GM18511 (cell line): ENCODE data around the gene HSD17B14.

ENCODE experiments used
- ATAC-seq: cut with Tn5 transposase; IDR thresholded peaks from one replicate; pipeline ENCODE4 v1.9.1; 2021; ENCODE audit warnings: mild to moderate bottlenecking, moderate library complexity; ENCODE audit not compliant: unreplicated experiment

The HSD17B14 gene

DNA sequence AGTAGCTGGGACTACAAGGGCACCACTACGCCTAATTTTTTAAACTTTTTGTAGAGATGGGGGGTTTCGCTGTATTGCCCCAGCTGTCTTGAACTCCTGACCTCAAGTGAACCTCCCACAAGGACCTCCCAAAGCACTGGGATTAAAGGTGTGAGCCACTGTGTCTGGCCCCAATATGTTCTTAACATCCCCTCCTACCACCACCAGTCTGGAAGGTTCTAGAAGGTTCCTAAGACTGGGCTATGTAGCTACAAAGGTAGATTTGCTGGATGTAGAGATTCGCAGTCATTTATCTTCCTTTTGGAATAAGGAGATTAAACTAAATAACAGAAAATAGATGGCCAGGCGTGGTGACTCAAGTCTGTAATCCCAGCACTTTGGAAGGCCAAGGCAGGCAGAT, 5.3 kb downstream of the HSD17B14 start:
- ATAC-seq, result no peak

- ATAC-seq, result no peak
Observed at GRCh38 chr19:48830088-48830487, 6.2 kb downstream of the HSD17B14 start.

DNA sequence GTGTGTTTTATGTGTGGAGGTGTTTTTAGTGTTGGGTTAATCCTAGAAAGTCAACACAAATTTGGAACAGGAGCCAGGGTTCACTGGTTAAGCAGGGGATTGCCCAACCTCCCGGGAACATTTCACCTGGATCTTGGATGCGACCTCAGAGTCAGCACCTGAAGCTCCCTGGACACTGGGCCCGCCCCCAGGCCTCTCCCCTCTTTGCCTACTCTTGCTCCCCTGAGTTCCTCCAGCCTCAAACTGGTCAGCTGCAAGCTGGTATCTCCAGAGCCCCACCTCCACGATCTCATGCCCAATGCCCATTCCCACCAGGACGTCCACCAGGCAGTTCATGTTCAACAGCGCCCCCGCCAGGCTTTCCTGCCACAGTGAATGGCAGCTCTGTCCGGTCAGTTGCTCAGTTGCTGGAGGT, 9.7 kb downstream of the HSD17B14 start:
- no peak for ATAC-seq

- ATAC-seq, result no peak
Observed at GRCh38 chr19:48822514-48822913, 13.8 kb downstream of the HSD17B14 start.

GRCh38 chr19:48821633-48822032, 14.7 kb downstream of the HSD17B14 start:
- no peak for ATAC-seq

DNA sequence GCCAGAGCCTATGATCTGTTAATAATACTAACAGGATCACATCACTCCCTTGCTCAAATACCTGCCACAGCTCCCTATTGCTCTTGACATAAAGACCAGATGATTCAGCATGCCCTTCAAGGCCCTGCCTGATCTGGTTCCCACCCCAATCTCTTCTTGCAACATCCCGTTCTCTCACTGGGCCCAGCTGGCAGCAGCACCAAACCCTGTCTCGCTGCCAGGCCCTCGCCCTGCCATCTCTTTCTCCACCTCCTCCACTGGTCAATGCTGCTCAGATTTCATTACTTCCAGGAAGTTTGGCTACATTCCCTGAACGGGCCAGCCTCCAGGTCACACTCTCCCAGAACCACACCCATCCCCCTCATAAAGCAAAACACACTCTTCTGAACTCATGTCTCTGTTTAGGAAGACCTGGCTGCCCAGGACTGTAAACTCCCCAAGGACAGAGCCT, 16.9 kb downstream of the HSD17B14 start:
- no peak for ATAC-seq

DNA sequence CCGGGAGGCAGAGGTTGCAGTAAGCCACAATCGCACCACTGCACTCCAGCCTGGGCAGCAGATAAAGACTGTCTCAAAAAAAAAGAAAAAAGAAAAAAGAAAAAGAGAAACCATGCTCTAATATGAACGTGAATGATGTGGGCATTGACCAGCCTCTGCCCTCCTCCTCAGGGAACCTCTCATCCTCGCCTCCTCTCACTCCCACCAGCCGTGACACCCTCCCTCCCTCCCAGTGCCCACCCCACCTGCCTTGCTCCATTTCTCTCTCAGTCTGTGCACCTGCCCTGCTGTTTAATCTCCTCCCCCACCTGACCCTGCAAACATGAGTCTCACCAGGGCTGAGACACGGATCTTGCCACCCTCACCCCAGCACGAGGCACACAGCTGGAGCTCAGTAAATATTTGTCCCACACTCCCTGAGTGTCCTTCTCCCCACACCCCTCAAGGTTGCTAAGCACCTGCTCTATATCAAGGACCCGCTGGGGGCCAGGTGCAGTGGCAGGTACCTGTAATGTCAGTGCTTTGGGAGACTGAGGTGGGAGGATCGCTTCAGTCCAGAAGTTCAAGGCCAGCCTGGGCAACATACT, 18.0 kb downstream of the HSD17B14 start:
- ATAC-seq, result no peak

DNA sequence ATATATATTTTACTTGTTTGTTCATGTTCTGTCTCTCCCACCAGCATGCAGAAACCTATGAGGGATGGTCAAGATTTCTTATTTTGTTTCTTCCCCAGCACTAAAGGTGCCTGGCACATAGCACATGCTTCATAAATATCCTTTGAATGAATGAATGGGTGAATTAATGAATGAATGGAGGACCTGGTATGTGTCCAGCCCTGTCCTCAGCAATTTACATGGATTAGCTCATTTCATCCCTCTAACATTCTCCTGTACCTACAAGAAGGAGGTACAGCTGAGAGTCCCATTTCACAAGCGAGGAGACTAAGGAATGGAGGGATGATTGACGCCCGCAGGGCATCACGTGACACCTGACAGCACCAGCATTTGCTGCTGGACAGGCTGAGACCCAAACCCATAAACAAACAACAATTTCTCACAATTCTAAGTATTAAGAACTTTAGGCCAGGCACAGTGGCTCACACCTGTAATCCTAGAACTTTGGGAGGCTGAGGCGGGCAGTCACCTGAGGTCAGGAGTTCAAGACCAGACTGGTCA, 18.6 kb downstream of the HSD17B14 start:
- ATAC-seq, result no peak

DNA sequence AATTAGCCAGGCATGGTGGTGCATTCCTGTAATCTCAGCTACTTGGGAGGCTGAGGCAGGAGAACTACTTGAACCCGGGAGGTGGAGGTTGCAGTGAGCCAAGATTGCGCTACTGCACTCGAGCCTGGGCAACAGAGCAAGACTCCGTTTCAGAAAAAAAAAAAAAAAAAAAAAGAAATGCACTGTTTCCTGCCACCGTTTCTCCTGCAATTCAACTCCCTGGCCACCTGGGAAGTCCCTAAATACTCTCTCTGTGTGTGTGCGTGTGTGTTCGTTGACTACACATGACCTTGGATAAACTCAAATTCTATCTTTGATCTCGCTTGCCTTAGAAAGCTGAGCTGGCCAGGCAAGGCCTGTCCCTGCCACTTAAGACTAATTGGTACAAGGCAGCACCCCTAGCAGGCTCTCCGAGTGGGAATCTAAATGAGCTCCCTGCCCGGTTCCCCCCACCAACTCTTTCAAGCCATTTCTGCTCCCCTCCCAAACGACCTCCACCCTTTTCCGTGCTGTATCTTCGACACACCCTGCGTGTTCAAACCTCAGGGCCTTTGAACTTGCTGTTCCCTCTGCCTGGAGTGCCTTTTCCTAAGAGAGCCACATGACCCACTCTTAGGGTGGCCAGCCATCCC, 20.3 kb downstream of the HSD17B14 start:
- no peak for ATAC-seq

GRCh38 chr19:48814895-48815294, 21.4 kb downstream of the HSD17B14 start:
- no peak for ATAC-seq

- ATAC-seq, result no peak
Observed at GRCh38 chr19:48813123-48813913, 23.0 kb downstream of the HSD17B14 start.

DNA sequence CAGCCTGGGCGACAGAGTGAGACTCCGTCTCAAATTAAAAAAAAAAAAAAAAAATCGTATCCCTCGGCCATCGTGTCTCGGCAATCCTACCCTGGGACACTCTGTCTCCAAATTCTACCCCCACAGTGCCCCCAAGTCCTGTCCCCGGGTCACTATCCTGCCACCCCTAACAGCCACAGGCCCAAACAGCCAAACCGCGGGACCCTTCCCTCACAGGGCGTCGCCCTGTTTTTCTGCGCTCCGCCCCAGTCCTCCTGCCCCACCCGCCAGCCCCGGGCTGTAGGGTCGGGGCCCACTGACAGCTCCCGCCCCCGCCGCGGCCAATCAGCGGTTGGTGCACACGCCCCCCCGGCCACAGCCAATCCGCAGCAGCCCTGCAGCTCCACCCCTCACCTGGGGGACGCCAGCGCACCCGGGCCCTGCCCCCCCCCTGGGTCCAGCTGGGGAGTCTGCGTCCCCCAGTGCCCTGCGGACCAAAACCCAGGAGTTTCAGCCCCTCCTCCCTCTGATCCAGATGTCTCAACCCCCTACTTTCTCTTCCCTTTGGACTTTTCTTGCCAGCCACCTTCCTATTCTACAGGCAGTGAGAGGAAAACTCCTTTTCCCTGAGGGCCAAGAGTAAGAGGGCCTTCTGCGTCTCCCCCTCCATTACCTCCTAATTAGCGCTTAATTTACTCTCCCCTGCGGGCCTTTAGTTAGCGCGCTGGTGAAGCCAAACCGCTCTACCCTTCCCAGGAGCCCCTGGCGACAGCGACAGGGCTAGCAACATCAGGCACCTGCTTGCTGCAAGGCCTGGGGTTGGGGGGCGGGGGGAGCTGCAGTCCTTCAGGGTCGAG, 24.0 kb downstream of the HSD17B14 start:
- ATAC-seq, result no peak

DNA sequence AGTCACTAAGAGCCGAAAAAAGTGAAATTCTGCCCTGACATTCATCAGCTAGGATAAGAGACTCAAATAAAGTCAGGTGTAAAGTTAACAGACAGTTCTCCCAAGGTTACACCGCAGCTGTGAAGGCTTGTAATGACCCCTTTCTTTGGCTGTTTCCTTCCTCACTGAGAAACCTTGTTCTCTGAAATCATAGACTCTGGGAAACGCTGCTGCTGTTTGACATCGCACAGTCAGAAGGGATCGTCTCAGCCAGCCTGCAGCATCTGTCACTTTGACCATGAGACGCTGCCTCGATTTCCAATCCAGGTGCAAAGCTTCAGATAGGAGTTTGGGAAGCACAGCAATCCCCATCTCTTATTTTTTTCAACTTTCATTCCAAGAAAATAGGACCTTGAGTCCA, 26.1 kb downstream of the HSD17B14 start:
- no peak for ATAC-seq

- ATAC-seq, result no peak
Observed at GRCh38 chr19:48807590-48808308, 28.5 kb downstream of the HSD17B14 start.

GRCh38 chr19:48806818-48807589, 29.3 kb downstream of the HSD17B14 start:
- ATAC-seq, result no peak

DNA sequence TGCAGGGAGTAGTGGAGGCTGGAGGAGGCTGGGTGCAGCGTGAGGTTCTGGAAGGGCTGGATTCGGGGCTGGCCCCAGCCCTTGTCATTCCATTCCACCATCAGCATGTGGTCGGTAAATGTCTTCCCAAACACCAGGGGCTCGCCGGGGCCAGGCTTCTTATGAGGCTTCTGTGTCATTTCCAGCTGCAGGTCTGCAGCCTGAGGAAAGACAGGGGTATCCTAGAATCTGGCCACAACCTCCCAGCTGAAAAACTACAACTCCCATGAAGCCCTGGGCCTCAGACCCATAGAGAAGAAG, 29.8 kb downstream of the HSD17B14 start:
- no peak for ATAC-seq

GRCh38 chr19:48805452-48805851, 30.8 kb downstream of the HSD17B14 start:
- no peak for ATAC-seq

- ATAC-seq, result no peak
Observed at GRCh38 chr19:48804496-48804895, 31.8 kb downstream of the HSD17B14 start.

GRCh38 chr19:48802623-48803022, 33.7 kb downstream of the HSD17B14 start:
- ATAC-seq, result no peak
